ENCODE results near the gene MFSD6.

MFSD6 gene

DNA sequence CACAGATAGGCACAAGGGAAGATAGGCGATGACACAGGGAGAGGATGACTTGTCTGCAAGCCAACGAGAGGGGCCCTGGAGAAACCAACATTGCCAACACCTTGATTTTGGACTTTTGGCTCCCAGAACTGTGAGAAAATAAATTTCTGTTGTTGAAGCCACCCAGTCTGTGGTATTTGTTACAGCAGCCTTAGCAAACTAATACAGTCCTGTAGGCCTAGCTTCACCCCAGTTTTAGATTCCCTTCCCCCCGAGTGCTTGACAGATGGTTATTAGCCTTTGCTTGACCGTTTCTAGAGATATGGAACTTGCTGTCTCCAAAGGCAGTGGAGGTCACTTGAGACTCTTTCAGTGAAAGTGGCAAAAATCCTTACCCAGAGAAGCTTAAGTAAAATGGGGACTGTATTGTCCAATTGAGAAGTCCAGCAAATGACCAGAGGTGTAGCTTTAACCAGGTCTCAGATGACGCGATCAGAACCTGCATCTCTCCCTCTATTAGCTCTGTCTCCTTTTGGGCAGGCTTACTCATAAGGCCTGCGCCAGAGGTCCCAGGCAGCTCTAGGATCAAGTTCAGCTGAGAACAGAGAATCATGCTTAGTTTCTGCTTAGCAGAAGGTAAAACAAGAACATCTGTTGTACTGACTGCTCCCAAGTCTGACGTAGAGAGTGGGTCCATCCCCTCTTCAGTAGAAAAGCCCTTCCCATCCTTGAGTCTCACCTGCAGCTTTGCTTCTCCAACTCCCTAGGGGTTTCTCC, 50.4 kb downstream of the MFSD6 start:
- TF ChIP-seq GATA2 (IDR thresholded peaks at IDR 0.05; ENCODE audit: low read depth, low read length) (no peak), GATA3 (IDR thresholded peaks at IDR 0.05; ENCODE audit: low read depth, low read length) (no peak)

DNA sequence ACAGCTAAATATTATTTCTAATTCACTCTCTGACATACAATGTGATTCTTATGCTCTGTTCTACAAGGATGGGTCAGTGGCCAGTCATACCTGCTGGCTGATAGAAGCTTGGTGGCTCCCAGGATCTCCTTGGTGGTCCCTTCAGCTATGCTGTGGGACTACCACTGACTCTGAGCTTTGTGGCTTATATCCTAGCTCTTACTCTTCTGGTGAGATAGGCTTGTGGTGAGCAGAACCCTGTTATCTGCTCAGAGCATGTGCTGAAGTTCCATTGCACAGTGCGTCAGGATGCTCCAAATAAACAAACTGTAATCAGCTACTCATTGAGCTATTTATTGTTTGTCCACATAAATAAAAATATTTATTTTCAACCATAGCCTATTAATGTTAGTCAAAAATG, 51.7 kb downstream of the MFSD6 start:
- TF ChIP-seq GATA2 (IDR thresholded peaks at IDR 0.05; ENCODE audit: low read depth, low read length) (no peak), GATA3 (IDR thresholded peaks at IDR 0.05; ENCODE audit: low read depth, low read length) (no peak)

DNA sequence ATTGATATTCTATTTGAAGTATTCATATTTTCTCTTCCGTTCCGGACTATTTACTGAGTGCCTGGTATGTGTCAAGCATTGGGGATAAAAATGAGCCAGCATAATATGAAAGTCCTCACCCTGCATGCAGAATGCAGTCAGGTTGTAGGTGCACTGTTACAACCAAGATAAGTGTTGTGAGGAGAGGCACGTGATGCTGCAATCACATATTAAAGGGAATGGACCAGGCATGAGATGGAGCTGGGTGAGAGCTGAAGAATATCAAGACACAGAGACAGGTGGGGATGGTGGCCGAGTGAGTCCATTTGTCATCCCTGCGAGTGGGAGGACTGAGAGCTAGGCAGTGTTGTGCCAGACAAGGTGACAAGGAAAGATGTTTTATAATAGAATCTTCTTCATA, 52.3 kb downstream of the MFSD6 start:
- TF ChIP-seq GATA3 (IDR thresholded peaks at IDR 0.05; ENCODE audit: low read depth, low read length) (no peak), GATA2 (IDR thresholded peaks at IDR 0.05; ENCODE audit: low read depth, low read length) (no peak)

DNA sequence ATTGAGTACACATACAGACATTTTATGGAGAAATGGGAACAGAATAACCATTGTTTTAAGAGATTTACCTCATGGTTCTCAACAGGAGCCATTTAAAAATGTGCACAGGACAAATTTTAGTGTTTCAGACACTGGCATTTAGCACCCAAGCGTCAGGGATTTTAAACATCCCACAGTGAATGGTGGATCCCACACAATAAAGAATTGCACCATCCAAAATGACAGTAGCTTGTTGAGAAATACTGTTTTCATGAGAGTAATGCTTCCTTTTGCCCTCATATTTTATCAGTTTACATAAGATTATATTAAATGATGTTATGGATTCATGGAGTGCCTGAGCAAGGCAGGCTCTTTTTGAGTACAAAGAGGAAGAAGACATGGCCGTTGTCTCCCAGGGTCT, 54.0 kb downstream of the MFSD6 start:
- no peak for TF ChIP-seq GATA2 (IDR thresholded peaks at IDR 0.05; ENCODE audit: low read depth, low read length)

DNA sequence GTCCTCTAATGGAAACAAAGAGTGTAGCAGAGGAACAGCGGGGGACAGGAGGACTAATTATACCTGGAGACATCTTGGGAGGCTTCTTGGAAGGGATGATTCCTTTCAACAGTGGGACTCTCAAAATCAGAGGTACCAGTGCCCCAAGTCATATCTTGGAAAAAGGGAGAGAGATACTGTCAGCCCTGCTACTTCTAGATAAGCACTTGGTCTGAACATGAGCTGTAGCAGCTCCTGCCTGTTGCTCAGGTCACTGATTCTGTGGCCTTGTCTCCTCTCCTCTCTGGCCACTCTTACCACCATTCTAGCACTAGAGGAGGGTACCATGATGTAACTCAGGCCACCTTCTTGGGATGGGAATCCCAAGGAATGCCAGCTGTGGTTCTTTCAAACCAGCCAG, 54.5 kb downstream of the MFSD6 start:
- TF ChIP-seq GATA2 (IDR thresholded peaks at IDR 0.05; ENCODE audit: low read depth, low read length) (no peak), GATA3 (IDR thresholded peaks at IDR 0.05; ENCODE audit: low read depth, low read length) (no peak)

DNA sequence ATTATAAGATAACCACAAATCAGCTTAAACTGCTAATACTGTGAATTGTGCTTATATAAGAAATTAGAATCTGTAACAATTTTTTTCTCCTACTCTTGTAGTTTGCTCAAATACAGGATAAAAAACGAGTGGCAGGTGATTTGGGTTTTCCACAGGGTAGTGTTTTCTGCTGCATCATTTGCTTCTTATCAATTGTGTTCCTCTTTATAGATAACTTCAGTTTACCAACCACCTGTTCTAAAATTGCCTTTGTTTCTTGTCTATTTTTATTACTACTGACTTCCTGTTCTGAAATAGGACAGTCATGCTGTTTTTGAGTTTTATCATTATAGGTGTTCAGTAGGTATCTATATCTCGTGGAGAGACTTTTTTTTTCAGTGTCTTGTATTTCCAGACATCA, 56.9 kb downstream of the MFSD6 start:
- TF ChIP-seq GATA2 (IDR thresholded peaks at IDR 0.05; ENCODE audit: low read depth, low read length) (no peak), GATA3 (IDR thresholded peaks at IDR 0.05; ENCODE audit: low read depth, low read length) (no peak)

DNA sequence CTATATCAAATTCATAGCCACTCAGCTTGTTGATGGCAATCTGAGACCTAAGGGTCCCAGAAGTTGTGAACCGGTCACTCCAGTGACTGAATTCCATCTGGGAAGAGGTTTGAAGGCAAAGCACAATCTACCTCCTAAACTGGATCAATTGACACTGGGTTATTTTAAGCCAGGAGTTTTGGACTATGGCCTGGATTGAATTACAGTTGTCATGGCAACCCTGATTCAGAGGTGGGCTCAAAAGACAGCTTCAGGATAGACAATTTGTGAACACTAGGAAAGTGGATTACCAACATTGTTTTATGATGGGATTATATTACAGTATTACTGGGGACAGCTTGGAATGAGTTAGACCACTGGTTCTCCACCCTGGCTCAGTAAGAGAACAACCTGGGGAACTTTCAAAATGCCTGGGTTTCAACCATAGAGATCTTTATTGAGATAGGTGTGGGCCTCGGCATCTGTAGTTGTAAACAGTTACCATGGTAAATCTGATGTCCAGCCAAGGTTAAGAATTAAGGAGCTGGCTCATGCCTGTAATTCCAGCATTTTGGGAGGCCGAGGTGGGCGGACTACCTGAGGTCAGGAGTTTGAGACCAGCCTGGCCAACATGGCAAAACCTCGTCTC, 58.8 kb downstream of the MFSD6 start:
- peak; percentile 51; the same call in 1 of the 2 replicates for TF ChIP-seq GATA3 (IDR thresholded peaks at IDR 0.05; ENCODE audit: low read depth, low read length)
- peak; percentile 78 for TF ChIP-seq GATA2 (IDR thresholded peaks at IDR 0.05; ENCODE audit: low read depth, low read length)

DNA sequence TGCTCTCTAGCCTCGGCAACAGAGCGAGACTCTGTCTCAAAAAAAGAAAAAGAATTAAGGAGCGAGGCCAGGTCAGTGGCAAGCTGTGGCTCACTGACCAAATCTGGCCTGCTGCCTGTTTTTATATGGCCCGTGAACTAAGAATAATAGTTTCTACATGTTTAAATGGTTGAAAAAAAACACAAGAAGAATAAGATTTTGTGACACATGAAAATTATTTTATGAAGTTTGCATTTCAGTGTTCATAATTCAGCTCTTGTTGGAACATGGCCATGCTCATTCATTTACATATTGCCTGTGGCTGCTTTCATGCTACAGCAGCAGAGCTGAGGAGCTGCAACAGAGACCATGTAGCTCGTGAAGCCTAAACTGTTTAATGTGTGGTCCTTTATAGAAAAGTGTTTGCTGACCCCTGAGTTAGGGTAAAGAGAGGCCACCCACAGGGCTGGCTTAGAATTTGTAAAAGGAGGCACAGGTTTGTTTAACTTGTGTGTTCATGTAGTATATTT, 59.5 kb downstream of the MFSD6 start:
- TF ChIP-seq GATA2 (IDR thresholded peaks at IDR 0.05; ENCODE audit: low read depth, low read length), result no peak
- no peak for TF ChIP-seq GATA3 (IDR thresholded peaks at IDR 0.05; ENCODE audit: low read depth, low read length)

DNA sequence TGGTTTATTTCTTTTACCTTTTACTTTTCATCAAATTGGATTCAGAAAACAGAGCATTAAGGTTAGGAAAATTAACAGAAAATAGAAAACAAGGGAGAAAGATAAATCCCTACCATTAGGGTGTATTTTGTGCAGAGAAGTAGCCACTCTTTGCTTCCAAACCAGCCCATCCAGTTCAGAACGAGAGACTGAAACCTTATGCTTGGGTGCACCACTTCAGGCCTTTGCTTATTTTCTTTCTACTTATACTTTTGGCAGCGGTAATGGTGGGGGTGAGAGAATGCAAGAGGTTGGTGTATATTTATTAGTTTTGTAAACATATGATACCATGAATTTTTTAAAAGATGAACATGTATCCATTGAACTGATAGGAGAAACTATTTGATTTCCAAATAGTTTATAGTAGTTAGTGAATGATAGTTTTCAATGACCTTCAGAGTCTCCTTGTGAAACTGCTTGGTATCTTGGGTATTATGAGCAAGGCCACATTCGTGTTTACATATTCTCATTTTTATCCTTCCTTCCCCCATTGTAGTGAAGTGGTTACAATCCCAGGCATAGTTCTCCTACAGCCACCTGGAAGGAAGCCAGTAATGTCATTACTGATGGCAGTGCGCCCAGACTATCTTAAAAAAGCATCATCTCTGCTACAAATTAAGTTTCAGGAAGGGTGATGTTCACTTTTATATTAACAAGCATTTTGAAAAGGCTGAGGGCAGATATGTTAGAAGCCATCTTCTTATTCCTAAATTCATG, 60.8 kb downstream of the MFSD6 start:
- peak; percentile 82 for TF ChIP-seq GATA3 (IDR thresholded peaks at IDR 0.05; ENCODE audit: low read depth, low read length)
- peak; percentile 60; the same call in 1 of the 2 replicates for TF ChIP-seq GATA2 (IDR thresholded peaks at IDR 0.05; ENCODE audit: low read depth, low read length)

DNA sequence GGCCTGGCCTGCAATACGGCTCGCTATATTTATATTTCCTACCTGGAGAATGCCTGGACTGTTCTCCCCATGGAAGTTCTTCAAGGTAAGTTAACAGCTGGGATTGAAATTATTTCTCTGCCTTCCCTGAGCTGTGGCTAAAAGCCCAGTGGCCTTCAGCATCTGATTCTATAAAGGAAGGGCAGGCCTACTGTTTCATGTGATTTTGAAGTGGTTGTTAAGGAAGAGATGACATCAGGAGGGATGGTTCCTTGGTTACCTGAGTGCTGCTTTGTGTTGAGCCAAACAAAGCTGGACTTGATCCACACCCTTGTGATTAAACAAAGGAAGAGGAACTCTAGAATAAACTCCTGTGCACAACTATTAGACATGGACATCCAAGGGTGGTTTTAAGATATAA, 61.6 kb downstream of the MFSD6 start:
- TF ChIP-seq GATA3 (IDR thresholded peaks at IDR 0.05; ENCODE audit: low read depth, low read length) (no peak), GATA2 (IDR thresholded peaks at IDR 0.05; ENCODE audit: low read depth, low read length) (no peak)

DNA sequence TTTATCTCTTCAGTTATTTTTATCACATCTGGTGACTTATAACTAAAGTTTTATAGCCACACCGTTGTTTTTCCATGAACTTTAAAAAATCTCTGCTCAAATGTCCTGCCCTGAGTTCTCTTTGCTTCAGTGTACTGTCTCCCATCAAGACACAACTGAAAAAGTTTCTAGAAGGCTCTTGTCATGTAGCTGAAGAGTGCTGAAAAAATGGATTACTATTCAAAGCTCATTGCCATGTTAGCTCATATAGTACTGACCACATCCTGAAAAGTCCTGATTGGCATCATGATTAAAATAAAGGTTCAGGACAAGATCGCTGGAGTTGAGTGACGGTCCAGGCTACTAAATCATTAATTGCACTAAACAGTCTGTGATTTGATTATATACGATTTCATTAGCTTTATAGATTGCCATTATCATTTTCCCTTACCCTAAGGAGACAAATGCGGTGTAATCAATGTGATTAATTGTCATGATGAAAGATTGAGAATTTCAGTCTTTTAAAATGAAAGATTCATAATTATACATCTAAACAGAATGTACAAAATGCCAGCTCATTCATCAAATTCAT, 62.2 kb downstream of the MFSD6 start:
- TF ChIP-seq GATA3 (IDR thresholded peaks at IDR 0.05; ENCODE audit: low read depth, low read length) (no peak), GATA2 (IDR thresholded peaks at IDR 0.05; ENCODE audit: low read depth, low read length) (no peak)

DNA sequence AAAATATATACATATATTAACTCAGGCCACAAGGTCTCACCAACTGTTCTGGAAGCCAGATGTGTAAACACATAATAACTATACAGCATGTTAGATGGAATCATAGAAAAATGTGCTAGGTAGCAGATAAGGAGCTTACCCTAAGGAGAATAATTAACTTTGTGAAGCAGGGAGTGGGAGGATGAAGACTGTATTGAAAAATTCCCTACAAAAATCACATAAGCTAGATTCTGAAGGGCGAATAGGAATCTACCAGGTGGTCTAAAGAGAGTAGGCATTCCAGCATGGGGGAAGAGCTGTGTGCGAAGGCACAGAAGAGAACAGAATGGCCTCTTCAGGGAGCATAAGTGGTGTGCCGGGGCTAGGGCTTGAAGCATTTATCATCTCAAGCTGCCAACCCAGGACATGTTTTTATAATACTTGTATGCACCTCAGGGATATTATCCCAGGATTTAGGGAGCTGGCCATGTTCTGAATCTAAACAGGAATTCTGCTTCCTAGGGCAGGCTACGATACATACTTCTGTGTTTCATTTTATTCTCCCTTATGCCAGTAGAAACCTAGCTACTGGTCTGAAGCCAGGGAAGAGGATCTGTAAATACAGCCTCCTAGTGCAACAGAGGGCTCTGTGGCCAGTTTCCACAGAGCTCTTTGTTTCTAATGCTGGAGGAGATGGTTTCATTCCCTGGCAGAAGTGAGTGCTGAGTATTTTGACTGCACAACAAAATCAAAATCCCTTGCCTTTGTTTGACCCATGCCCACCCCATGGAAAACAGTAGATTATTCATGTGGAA, 69.7 kb downstream of the MFSD6 start:
- TF ChIP-seq GATA2 (IDR thresholded peaks at IDR 0.05; ENCODE audit: low read depth, low read length) (no peak; the same call in 1 of the 2 replicates), GATA3 (IDR thresholded peaks at IDR 0.05; ENCODE audit: low read depth, low read length) (no peak)

DNA sequence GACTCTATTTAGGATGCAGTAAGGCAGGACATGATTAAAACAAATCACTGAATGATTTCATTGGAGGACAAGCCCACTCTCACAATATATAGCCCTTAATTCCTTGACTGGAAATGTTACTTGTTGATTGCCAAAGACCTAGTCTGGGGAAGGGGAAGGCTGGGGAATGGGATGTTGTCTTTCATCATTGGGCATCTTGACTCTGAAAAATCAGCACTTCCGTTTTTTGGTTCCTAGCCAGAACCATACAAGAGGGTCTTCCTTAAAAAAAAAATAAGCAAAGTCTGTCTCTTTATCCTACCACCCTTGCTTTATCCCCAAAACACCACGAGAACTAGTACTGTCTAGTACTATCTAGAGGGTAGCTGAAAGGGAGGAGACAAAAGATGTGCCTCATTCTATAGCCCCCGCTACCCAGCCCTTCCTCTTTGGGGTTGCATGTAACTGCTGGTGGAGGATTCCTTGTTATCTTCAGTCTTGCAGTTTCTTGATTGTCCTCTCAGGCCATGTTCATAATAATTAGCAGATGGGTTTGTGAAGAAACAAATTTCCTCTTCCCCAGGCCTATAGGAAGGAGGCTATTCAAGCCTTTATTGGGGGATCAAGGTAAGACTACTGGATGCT, 70.5 kb downstream of the MFSD6 start:
- no peak for TF ChIP-seq GATA3 (IDR thresholded peaks at IDR 0.05; ENCODE audit: low read depth, low read length)
